HCT116 (cell line): ENCODE results near the gene HHATL. TPM values are rescaled to one million over a fixed set of nuclear protein-coding genes. Genes with fewer than 3 reads are reported as not detected.

Experiments
- ATAC-seq: fragments of 200-7000 bp; cut with Tn5 transposase; 2 replicates; pipeline ENCODE4 v1.9.1; 2020; ENCODE audit warnings: mild to moderate bottlenecking, moderate library complexity
- BruUV-seq: library from RNA; stranded (reverse); fragments of 400-500 nt; replicated peaks from 2 replicates; lab custom pipeline; 2021; lab: Mats Ljungman, UMichigan
- CTCF ChIA-PET: fragments of 300-600 bp; sonication (Branson Sonifier 250); formaldehyde crosslinking; loops from one replicate; lab custom pipeline; 2021; ENCODE audit warnings: antibody characterized with exemption; lab: Charles Lee
- POLR2A ChIA-PET: fragments of 300-600, 350-600 bp; sonication (Branson Sonifier 250); formaldehyde crosslinking; loops from one replicate; lab custom pipeline; 2021; ENCODE audit warnings: antibody characterized with exemption; lab: Charles Lee
- RAD21 ChIA-PET, 2 experiments: fragments of 300-600 bp; sonication (Branson Sonifier 250); formaldehyde crosslinking; loops; one replicate each; lab custom pipeline; 2023; ENCODE audit warnings: low total read pairs in 2 of 2; ENCODE audit not compliant: uncharacterized antibody in 2 of 2, unreplicated experiment in 2 of 2, low non-redundant PET in 1 of 2; lab: Charles Lee
- DNase-seq: peaks from one replicate; pipeline ENCODE4 v3.0.0-alpha.2; 2010; ENCODE audit warnings: low read depth, low spot score
- H2AFZ ChIP-seq: fragments of 200-600 bp; shearing (Covaris generic), sonication (generic); 2 replicates; pipeline ENCODE4 v1.6.1; 2017; ENCODE audit warnings: low read depth, mixed run types, mixed read lengths, antibody characterized with exemption, low read length; ENCODE audit not compliant: poor library complexity, severe bottlenecking
- H3K27ac ChIP-seq: 2 replicates; pipeline ENCODE4 v1.5.1; 2012; ENCODE audit warnings: low read depth, low read length
- H3K27me3 ChIP-seq: fragments of 200-600 bp; sonication (generic); 2 replicates; pipeline ENCODE4 v1.6.1; 2016; ENCODE audit warnings: mixed run types, low read length, mixed read lengths; ENCODE audit not compliant: insufficient read depth
- H3K36me3 ChIP-seq, 2 experiments: fragments of 200-500 bp in 1 of 2; fragments of 200-600 bp in 1 of 2; sonication (Bioruptor generic) in 1 of 2; sonication (generic) in 1 of 2; 2 replicates each; pipeline versions ENCODE4 v1.5.1 to v1.6.1; 2014 to 2016; ENCODE audit warnings: low read length in 2 of 2, inconsistent platforms in 1 of 2, mixed read lengths in 1 of 2, mixed run types in 1 of 2; ENCODE audit not compliant: insufficient read depth in 2 of 2, control insufficient read depth in 1 of 2
- H3K4me1 ChIP-seq, 2 experiments: fragments of 200-600 bp in 1 of 2; sonication (generic) in 1 of 2; 2 replicates each; pipeline versions ENCODE4 v1.5.1 to v1.6.1; 2012 to 2017; ENCODE audit warnings: low read length in 2 of 2, inconsistent platforms in 1 of 2, mild to moderate bottlenecking in 1 of 2, mixed read lengths in 1 of 2, mixed run types in 1 of 2, moderate library complexity in 1 of 2; ENCODE audit not compliant: insufficient read depth in 2 of 2, control insufficient read depth in 1 of 2
- H3K4me2 ChIP-seq: fragments of 200-600 bp; sonication (generic); 2 replicates; pipeline ENCODE4 v1.6.1; 2017; ENCODE audit warnings: mixed run types, low read length, mixed read lengths
- H3K4me3 ChIP-seq, 2 experiments: fragments of 200-600 bp in 1 of 2; sonication (generic) in 1 of 2; replicated peaks in 1 of 2; 2 replicates each; pipeline ENCODE4 v1.5.1; 2011 to 2016; ENCODE audit warnings: low read length in 2 of 2, control low read depth in 1 of 2, low read depth in 1 of 2, mild to moderate bottlenecking in 1 of 2, mixed read lengths in 1 of 2, mixed run types in 1 of 2
- H3K79me2 ChIP-seq: fragments of 200-600 bp; sonication (generic); 2 replicates; pipeline ENCODE4 v1.6.1; 2017; ENCODE audit warnings: mild to moderate bottlenecking, mixed run types, low read length, moderate library complexity, mixed read lengths; ENCODE audit not compliant: insufficient read depth
- H3K9ac ChIP-seq: fragments of 200-600 bp; sonication (generic); 2 replicates; pipeline ENCODE4 v1.6.1; 2016; ENCODE audit warnings: low read length, mixed read lengths
- H3K9me2 ChIP-seq: fragments of 200-600 bp; sonication (generic), shearing (Covaris generic); 2 replicates; pipeline ENCODE4 v1.6.1; 2017; ENCODE audit warnings: mixed run types, mild to moderate bottlenecking, moderate library complexity; ENCODE audit not compliant: insufficient read depth
- H3K9me3 ChIP-seq, 2 experiments: fragments of 200-500 bp in 1 of 2; fragments of 200-600 bp in 1 of 2; sonication (Bioruptor generic) in 1 of 2; sonication (generic) in 1 of 2; 2 replicates each; pipeline ENCODE4 v1.6.1; 2014 to 2017; ENCODE audit warnings: low read length in 2 of 2, mixed read lengths in 2 of 2, inconsistent platforms in 1 of 2, low read depth in 1 of 2, mild to moderate bottlenecking in 1 of 2, mixed run types in 1 of 2, moderate library complexity in 1 of 2; ENCODE audit not compliant: control insufficient read depth in 1 of 2, insufficient read depth in 1 of 2
- H4K20me1 ChIP-seq: fragments of 200-600 bp; sonication (generic), shearing (Covaris generic); 2 replicates; pipeline ENCODE4 v1.6.1; 2017; ENCODE audit warnings: mixed run types, mild to moderate bottlenecking, moderate library complexity; ENCODE audit not compliant: insufficient read depth
- CEBPB ChIP-seq: IDR thresholded peaks from 2 replicates; pipeline ENCODE4 v1.6.1; 2012; ENCODE audit warnings: low read depth
- EGR1 ChIP-seq: IDR thresholded peaks from 2 replicates; pipeline ENCODE4 v1.6.1; 2012; ENCODE audit warnings: low read depth
- EZH2 ChIP-seq: fragments of 200-600 bp; sonication (generic); IDR thresholded peaks from 2 replicates; pipeline ENCODE4 v1.6.1; 2017; ENCODE audit warnings: antibody characterized with exemption, mixed run types
- EZH2phosphoT487 ChIP-seq: fragments of 200-600 bp; IDR thresholded peaks from 2 replicates; pipeline ENCODE4 v1.6.1; 2018; ENCODE audit warnings: antibody characterized with exemption, borderline replicate concordance
- JUND ChIP-seq: IDR thresholded peaks from 2 replicates; pipeline ENCODE4 v1.6.1; 2012
- POLR2A ChIP-seq: IDR thresholded peaks from 2 replicates; pipeline ENCODE4 v1.7.0; 2011; ENCODE audit warnings: borderline replicate concordance; ENCODE audit not compliant: insufficient read depth, insufficient read length; ENCODE audit errors: extremely low read depth
- POLR2AphosphoS5 ChIP-seq: IDR thresholded peaks from 2 replicates; pipeline ENCODE4 v1.6.1; 2011; ENCODE audit warnings: mild to moderate bottlenecking, low read depth, low read length, moderate library complexity
- RAD21 ChIP-seq: IDR thresholded peaks from 2 replicates; pipeline ENCODE4 v1.6.1; 2012; ENCODE audit warnings: low read depth, mild to moderate bottlenecking
- REST ChIP-seq: IDR thresholded peaks from 2 replicates; pipeline ENCODE4 v1.6.1; 2012; ENCODE audit warnings: low read depth
- SP1 ChIP-seq: IDR thresholded peaks from 2 replicates; pipeline ENCODE4 v1.6.1; 2012; ENCODE audit warnings: low read depth
- SRF ChIP-seq: IDR thresholded peaks from 2 replicates; pipeline ENCODE4 v1.6.1; 2012; ENCODE audit warnings: low read depth
- TCF7L2 ChIP-seq: IDR thresholded peaks from 2 replicates; pipeline ENCODE4 v1.7.0; 2011; ENCODE audit warnings: borderline replicate concordance, inconsistent platforms; ENCODE audit not compliant: insufficient read depth, insufficient read length; ENCODE audit errors: extremely low read depth
- ZBTB33 ChIP-seq: IDR thresholded peaks from 2 replicates; pipeline ENCODE4 v1.6.1; 2011; ENCODE audit warnings: mild to moderate bottlenecking, low read length, moderate library complexity; ENCODE audit not compliant: insufficient replicate concordance; ENCODE audit errors: extremely low read depth
- ZNF274 ChIP-seq: fragments of 200-500 bp; sonication (Bioruptor generic); IDR thresholded peaks from 2 replicates; pipeline ENCODE4 v1.6.1; 2014; ENCODE audit warnings: mild to moderate bottlenecking, low read depth, low read length, inconsistent platforms
- intact Hi-C: fragments of 100-400 bp; cut with micrococcal nuclease; formaldehyde crosslinking; loops from 2 replicates; pipeline ENCODE4 v1.10.0; 2022
- total RNA-seq: library from RNA; stranded (reverse); gene quantifications from one replicate; pipeline ENCODE4 v1.2.1, GENCODE V29; 2021; ENCODE audit not compliant: unreplicated experiment

The HHATL gene
- total RNA-seq, 1 experiment from 2014 or later: 0.52 TPM

- no peak for ATAC-seq
- Histone ChIP-seq H3K79me2 (no peaks in the 10 kb centered on the region), H3K27me3 (no peaks in the 10 kb centered on the region), H3K9me2 (no peaks in the 10 kb centered on the region), H3K36me3 (no peaks in the 10 kb centered on the region), H3K9ac (no peak overlapping the region), H4K20me1 (no peaks in the 10 kb centered on the region), H2AFZ (no peak overlapping the region), H3K27ac (no peak overlapping the region), H3K4me2 (no peak overlapping the region), H3K4me1 (peaks cover 0 to 22% of the 10 kb centered on the region in 2 experiments; a peak in 2 of 4 replicates), H3K9me3 (no peaks in the 10 kb centered on the region), H3K4me3 (no peak overlapping the region)
- BruUV-seq: no TSS peak
- ChIA-PET CTCF (no interaction called here), RAD21 (no interaction called here), POLR2A (no interaction called here)
- TF ChIP-seq JUND (no peak), EZH2 (no peak), ZNF274 (no peak), CEBPB (no peak), SP1 (no peak), SRF (no peak), POLR2A (no peak), REST (no peak), EZH2phosphoT487 (no peak), ZBTB33 (no peak), EGR1 (no peak), POLR2AphosphoS5 (no peak), TCF7L2 (no peak), RAD21 (no peak)
- intact Hi-C loops: loop anchor here (5.0 kb wide), 1 partner anchor 89 kb away; the partner anchor contains the start of gene ZBTB47
- no peak for DNase-seq
Measured at GRCh38 chr3:42741796-42742195, 39.2 kb upstream of the HHATL start.
